ENCODE data around the gene RTL5.
"Not testable (repeated sequence)": the region's sequence is repeated elsewhere in the genome, so short reads cannot be mapped to it uniquely, and the experiment has no call there.

RTL5 gene

DNA sequence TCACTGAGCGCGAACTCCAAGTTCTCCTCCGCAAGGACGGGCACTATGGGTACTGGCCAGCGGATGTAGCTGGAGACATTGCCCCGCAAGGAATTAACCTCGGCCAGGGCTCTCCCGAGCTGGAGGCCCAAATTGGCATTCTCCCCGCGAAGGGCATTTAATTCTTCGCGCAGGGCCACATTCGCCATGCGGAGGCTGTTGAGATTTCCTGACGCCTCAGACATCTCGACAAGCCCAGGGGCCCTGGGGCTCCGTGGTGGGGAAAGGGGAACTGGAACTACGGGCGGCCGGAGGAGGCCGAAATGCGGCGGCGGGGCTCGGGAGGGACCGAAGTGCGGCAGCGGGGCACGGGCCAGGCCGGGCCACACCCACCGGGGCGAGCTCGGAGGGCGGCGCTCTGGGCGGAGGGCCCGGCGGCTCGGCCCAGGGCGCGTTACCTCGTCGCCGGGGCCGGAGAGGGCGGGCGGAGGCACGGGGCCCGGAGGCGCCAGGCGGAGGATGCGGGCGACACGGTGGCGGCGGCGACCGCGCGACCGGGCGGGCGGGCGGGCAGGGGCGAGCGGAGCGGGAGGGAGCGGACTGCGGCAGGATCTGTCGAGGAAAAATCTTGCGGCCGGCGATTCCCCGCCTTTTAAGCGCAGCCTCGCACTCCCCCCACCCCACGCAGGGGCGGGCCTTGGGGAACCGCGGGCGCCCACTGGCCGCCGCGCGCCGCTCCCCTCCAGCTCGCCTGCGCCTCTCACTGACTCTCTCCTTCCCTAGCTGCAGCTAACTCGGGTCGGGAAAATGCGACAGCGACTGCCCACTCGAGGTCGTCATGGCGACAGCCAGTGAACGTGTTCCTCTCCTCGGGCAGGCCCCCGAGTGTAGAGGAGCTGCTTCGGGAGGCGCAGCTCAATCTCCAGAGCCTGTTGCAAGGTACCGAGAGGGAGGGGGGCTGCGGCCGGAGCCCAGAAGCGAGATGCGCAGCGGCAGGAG, at the start of gene RTL5:
RTL5 (minus strand) TSS at position 599 of the 978 bp plus-strand sequence.
- DNase-seq: peak; percentile 71

DNA sequence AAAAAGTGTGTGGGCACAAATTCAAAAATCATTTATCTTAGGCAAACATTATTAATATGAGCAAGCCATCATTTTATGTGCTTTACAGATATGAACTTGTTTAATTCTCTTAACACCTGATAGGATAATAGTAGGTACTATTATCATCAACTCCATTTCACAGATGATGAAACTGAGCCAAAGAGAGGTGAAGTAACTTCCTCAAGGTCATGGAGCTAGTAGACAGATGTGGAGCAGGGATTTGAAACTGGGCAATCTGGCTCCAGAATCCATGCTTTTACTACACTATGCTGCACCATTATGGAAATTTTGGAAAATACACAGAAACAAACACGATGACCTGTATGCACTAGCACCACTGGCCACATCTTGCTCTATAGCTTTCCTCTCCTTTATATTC, 48.8 kb upstream of the RTL5 start:
- no peak for DNase-seq

DNA sequence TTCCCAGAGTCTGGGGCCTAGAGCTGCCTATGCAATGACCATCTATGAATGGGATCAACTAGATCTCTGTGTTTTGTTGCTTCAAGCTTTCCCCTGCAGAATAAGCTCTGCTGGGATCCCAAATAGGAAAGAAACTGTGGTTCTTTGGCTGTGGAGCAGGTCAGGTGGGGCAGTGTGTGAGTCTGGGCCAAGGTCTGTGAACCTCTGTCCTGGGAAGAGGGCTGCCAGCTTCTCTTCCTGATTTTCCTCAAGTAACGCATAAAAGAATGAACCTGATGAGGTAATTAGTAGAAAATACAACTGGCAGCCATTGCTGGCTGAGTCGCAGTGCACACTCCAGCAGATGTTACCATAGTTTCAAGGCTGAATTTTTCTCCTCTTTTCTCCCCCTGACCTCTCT, 45.3 kb upstream of the RTL5 start:
- DNase-seq: no peak

DNA sequence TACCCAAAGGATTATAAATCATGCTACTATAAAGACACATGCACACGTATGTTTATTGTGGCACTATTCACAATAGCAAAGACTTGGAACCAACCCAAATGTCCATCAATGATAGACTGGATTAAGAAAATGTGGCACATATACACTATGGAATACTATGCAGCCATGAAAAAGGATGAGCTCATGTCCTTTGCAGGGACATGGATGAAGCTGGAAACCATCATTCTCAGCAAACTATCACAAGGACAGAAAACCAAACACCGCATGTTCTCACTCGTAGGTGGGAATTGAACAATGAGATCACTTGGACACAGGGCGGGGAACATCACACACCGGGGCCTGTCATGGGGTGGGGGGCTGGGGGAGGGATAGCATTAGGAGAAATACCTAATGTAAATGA, 44.6 kb upstream of the RTL5 start:
- not testable (repeated sequence) for DNase-seq

DNA sequence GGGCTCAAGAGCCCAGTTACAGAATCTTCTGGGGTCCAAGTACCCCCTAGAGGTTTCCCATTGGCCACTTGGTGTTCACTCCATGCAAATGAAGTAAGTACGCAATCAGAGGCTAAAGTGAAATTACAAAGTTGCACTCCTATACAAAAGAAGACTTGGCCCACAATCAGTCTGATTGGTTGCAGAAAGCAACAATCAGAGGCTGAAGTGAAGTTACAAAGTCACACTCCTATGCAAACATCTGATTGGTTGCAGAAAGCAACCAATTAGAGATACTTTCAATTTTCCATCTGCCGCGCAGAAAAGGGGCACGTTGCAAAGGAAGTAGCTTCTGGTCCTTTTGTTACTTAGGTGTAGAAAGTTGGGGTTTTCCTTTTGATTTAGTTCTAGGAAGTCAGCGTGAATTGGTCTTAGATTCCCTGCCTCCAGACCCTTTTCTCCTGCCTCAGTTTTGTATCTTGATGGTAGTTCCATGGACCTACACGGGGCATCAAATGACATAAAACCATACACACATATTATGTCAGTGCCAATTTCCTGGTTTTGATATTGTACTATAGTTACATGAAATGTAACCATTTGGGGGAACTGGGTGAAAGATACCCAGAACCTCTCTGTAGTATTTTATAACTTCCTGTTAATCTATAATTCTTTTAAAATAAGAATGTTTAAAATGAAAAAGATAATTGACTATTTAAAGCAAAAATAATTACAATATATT, 37.5 kb upstream of the RTL5 start:
- peak; percentile 86 for DNase-seq

DNA sequence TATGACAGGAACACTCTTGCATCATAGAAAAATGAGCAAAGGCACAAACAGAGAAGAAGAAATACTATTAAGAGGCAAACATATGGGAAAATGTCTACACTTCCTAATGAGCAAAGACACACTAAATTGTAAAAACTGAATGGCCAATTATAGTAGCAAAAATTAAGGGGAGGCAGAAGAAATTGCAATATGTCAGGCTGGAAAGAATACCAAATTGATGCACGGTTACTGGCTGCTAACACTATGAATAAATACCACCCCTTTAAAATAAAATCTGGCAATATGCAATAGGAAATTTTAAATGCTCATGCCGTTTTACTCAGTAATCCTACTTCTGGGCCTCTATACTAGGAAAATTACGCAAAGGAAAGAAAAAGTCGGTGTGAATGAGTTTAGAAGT, 33.8 kb upstream of the RTL5 start:
- no peak for DNase-seq

DNA sequence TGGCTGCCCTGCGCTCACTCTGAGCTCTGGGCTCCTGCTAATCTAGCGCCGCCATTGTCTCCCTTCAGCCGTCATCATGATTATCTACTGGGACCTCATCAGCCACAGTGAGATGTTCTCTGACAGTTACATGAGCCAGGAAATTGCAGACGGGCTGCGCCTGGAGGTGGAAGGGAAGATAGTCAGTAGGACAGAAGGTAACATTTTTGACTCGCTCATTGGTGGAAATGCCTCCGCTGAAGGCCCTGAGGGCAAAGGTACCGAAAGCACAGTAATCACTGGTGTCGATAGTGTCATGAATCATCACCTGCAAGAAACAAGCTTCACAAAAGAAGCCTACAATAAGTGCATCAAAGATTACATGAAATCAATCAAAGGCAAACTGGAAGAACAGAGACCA, 28.1 kb upstream of the RTL5 start:
- DNase-seq: no peak

DNA sequence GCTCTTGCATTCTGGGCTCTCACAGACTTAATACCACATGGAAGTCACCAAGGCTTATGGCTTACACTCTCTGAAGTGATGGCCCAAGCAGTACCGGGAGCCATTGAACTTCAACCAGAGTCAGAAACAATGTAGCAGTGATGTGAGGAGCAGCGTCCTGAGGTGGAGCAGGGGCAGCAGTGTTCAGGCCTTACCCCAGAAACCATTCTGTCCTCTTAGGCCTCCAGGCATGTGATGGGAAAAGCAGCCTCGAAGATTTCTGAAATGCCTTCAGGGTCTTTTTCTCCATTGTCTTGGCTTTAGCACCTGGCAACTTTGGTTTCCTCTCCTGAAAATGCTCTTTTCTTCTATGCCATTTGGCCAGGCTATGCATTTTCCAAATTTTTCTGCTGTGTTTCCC, 27.1 kb upstream of the RTL5 start:
- DNase-seq: no peak

DNA sequence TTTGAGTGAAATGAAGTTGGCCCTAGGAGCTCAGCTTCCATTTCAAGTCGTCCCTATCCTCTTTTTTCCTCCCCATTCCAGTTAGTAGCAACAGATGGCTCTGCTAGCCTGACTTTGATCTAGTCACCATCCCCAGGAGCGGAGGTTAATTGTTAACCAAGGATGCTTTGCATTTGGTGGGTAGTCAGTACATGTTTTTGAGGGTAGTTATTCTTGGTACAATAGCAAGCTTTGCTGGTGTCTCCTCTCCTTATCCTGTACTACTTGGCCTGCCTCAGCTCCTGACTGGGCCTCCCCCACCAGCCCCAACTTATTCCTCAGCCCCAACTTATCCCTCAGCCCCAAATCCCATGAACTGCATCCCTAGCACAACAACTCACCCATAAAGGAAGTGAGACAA, 14.8 kb upstream of the RTL5 start:
- no peak for DNase-seq

DNA sequence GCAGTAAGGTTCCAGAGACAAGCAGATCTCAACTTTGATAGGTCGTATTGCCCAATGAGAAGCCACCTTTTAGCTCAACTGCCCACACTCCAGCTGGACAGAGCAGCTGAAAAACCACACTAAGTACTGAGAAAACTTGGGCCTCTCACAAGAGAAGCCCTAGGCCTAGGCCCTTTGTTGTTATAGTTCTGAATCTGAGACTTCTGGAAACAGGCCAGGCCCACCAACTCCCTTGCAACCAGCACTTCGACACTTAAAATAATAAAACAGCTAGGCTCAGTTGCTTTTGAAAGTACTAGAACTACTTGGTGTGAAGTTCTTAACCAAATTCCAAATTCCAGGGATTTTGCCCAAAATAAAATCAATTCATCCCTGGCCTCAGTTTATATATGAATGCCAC, 13.5 kb upstream of the RTL5 start:
- DNase-seq: no peak

DNA sequence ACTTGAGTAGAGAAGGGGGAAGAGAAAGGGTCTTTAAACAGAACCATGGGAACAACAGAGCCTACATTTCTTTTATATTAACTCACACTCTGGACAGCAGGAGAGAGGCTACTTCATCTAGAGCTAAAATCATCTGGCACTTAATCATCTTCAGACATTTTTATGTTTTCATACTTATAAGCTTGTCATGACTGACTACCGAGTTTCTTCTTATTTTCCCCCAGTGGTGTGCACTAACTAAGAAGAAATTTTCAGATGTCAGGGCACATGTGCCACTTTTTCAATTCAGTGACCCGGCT, 11.8 kb upstream of the RTL5 start:
- DNase-seq: no peak

DNA sequence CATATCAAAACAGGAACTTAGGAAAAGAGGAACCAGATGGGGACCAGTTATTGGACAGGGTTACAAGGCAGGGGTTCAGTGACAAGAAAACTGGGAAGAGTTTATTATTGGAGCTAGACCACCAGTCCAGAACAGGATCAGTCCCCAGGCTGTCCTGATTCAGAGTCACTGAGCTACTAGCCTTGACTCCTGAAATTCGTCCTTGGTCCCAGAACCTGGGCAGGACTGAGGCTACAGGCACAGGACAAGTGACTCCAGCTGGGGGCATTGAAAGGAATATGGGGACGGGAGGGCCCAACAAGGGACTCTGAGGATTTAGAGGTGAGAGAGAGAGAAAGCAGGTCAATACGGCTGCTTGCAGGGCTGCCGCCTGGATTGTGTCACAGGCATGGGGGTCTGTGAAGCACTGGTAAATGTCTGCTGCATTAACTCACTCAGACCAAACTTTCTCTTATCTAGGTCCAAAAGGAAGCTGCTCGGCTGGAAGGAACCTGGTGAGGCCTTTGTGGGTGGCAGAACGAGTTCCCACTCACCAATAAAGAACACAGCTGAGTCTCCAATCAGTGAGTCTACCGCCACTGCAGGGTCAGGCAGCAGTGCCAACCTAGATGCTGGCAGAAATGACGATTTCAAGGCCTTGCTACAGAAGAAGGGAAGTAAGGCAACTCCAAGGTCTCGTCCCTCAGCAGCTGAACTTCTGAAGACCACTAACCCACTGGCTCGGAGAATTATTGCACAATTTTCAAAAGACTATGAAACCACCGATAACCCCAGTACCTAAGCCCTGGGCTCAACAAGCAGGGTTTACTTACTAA, 11.3 kb upstream of the RTL5 start:
- DNase-seq: no peak

DNA sequence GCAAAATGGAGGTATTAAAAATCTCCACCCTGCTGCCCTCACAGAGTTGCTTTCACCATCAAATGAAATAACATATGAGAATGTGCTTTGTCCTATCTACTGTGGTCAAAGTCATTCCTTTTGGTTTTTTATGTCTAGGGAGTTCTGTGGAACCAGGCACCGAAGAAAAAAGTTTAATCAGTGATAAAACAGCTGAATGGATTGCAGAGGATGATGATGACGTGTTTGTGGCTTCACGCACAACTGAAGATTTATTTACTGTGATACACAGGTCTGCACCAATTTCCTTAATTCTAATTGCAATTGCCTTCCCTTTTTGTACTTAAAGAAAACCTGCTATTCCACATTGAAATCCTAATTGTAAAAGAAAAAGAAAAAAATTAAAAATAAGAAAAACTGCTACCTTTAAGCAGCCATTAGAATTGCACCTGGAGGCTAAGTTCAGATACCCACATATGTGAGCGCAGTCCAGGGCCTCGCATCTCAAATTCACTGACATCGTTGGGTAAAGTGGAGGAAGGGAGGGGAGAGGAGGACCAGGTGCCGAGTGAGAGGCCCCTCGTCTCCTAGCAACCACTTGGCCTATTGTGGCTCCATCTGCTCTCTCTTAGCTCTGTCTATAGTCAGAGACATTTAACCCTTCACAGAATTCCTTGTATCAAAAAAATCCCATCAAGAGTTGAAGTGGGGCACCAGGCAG, 10.5 kb upstream of the RTL5 start:
- no peak for DNase-seq

DNA sequence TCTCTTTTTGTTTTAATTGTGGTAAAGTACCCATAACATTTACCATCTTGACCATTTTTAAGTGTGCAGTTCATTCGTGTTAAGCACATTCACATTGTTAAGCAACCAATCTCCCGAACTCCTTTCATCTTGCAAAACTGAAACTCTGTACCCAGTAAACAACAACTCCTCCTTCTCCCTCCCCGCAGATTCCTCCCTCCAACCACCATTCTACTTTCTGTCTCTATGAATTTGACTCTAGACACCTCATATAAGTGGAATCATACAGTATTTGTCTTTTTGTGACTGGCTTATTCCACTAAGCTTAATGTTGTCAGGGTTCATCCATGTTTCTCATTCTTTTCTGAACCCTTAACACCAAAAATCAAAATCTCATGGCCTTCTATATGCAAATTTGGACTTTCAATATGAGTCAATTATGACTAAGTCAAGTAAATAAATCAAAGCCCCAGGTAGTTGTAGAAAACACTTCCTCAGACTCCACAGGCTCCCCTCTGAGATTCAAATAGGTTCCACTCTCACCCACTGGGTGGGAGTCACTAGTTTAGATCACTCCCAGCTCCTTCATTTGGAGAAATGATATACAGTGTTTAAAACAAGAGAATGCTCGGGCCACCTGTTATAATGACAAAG, 9.8 kb upstream of the RTL5 start:
- no peak for DNase-seq

DNA sequence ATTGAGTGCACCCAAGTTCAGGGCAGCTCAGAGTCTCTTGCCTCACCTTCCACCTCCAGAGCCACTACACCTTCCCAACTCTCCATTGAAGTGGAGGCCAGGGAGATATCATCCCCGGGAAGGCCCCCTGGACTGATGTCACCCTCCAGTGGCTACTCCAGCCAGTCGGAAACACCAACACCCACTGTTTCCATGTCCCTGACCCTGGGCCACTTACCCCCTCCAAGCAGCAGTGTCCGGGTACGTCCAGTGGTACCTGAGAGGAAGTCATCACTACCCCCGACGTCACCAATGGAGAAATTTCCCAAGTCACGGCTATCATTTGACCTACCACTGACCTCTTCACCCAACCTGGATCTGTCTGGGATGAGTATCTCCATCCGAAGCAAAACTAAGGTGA, 7.8 kb upstream of the RTL5 start:
- DNase-seq: no peak

DNA sequence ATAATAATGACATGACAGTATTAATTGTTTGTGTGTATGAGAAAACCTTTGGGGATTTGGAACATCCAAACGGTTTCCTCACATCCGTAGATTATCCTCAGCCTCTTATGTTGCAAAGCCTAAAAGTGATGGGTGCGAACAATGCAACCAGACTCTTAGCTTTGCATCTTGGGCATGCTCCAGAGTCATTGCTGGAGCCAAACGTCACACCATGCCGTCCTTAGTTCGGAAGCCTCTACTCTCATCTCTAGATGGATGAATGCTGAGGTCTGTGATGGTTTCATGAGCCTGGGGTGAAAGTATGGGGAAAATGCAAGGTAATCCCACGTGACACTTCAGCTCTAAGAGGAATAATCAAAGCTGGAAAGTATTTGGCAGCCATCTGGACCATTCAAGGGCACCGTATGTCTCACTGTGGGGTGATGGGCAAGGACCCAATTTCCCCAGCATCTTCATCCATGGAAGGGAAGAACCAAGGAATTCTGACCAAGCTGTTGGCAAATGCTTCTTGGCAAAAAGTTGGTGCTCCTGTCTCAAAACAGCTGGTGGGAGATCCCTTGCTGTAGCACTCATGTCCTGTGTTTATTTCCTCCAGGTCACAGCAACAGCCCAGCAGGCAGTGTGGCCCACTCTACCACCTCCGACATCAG, 6.3 kb upstream of the RTL5 start:
- DNase-seq: no peak

DNA sequence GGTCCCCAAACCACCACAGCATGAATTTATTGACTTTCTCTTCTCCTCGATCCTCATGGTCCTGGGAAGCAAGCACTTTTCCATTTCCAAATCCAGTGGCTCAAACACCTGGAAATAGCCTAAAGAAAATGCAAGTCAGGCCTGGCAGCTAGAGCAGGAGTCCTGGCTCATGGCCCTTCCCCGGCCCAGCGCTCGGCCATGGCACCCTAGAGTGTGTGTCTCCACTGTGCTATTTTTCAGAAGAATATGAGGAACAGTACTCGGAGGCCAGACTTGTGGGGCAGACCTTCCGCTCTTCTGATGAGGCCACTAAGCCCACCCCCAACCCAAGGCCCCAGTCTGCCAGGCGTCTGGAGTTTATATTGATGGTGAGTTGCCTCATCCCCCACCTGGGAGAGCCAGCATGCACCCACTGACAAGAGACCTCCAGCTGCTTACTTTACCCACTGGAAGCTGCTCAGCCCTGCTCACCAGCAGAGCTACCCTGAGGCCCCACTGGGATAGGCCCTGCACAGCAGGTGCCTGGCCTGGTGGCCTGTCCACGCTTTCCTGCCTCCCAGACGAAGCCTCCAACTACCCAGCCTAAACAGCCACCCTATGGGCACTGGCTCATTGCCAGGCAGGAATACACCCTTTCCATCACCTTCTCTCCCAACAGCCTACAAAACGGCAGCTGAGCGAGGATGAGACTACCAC, 2.3 kb upstream of the RTL5 start:
- DNase-seq: no peak

DNA sequence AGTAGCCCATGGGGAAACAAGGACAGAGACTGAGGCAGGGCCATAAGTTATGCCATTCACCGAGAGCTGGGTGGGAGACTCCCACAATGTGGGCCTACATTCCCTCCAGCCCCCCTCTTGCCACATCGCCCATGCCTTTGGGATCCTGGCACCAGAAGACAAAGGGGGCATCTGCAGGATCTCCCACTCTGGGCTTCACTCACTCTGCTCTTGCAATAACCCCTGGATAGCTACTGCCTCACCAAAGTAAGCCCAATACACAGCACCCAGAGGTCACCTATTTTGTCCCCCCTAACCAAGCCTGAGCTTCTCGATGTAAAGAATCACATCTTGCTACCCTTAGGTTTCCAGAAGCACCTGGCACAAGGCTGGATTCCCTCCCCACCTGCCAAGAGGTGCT, 741 bp upstream of the RTL5 start:
- DNase-seq: no peak

DNA sequence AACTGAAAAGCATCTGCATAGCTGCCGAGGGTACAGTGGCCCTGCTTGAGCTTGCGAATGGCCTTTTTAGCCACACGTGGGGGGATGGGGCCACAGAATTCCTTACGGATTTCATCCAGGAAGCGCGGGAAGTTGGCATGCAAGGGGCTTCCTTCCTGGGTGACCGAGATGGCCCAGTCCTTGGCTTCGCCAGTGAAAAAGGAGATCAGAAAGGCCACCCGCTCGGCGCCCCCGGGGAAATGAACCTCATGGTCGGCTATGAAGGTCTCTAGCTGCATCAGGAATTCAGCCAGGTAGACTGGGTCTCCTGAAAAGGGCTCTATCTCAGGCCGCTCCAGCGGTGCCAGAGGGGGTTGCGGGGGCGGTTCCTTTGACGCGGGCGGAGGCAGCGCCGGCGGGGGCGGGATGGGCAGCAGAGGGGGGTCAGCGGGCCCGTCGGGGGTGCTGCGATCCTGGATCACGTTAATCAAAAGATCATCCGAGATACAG, 909 bp downstream of the RTL5 start:
- no peak for DNase-seq

DNA sequence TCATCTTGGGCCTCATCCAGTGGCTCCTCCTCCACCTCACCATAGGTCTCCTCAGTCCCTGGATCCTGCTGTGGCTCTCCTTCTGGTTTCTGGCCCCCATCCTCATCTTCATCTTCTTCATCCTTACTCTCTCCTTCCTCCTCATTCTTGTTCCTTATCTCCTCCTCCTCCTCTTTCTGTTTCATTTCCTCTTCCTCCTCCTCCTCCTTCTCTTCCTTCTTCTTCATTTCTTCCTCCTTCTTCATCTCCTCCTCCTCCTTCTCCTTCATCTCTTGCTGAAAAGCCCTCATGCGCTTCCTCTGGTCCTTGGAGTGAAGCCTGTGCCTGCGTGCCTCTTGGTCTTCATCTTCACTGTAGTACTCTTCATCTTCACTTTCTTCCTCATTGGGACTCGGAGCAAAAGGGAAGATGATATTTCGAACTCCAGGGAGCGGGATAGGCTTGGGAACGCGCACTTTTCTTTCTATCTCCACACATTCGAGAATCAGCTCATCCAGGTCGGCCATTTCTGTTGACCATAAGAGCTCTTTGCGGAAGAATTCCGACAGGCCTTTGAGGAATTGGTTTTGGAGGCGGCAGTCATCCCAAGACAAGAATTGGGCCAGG, 1.5 kb downstream of the RTL5 start:
- DNase-seq: no peak

DNA sequence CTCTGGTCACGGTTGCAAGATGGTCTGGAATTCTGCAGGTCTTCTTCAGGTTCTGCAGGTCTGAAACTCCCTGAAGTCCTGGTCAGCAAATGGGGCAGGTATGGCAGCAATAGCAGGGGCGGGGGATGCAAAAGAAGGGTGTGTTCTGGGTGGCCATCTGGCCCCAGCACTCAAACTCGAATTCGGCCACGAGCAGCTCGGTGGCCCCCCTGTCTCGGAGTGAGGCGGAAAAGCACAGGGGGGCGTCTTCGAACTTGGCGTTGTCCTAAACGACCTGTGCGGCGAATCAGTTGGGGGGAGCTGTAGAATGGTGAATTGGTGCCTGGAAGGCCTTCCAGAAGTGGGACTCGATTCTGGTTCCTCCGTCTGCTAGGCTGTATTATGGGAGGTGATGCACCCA, 2.1 kb downstream of the RTL5 start:
- no peak for DNase-seq

Measured in CD4-positive, alpha-beta T cell treated with Interleukin-17A for 1 hour (primary cell).